Ascending aorta (tissue), 2 donors: Measurements from ENCODE around the gene LZTS2. TPM values are rescaled to one million over a fixed set of nuclear protein-coding genes. Genes with fewer than 3 reads are reported as not detected.

Experiments
- DNase-seq, 2 donors: peaks; one replicate each; pipeline ENCODE4 v3.0.0-alpha.2; 2019; ENCODE audit warnings: low spot score in 2 of 2
- H3K27ac ChIP-seq, 2 donors: fragments of 200-600 bp; sonication (generic); one replicate each; pipeline ENCODE4 v1.5.1; 2016 to 2017; ENCODE audit warnings: mild to moderate bottlenecking in 1 of 2
- H3K27me3 ChIP-seq: fragments of 200-600 bp; sonication (generic); one replicate; pipeline ENCODE4 v1.5.1; 2017
- H3K36me3 ChIP-seq, 2 donors: fragments of 200-600 bp; sonication (generic); one replicate each; pipeline ENCODE4 v1.5.1; 2016
- H3K4me1 ChIP-seq, 2 donors: fragments of 200-600 bp; sonication (generic); one replicate each; pipeline ENCODE4 v1.5.1; 2016 to 2017; ENCODE audit warnings: mild to moderate bottlenecking in 1 of 2
- H3K4me3 ChIP-seq, 2 donors: fragments of 200-600 bp; sonication (generic); one replicate each; pipeline ENCODE4 v1.5.1; 2016 to 2017; ENCODE audit warnings: mild to moderate bottlenecking in 1 of 2
- H3K9me3 ChIP-seq, 2 donors: fragments of 200-600 bp; sonication (generic); one replicate each; pipeline ENCODE4 v1.5.1; 2016
- intact Hi-C: fragments of 100-400 bp; cut with DNase I; formaldehyde crosslinking; loops from one replicate; pipeline ENCODE4 v1.15.1; 2023
- total RNA-seq: library from RNA; depleted of rRNA; stranded (reverse); fragments of >200 nt; gene quantifications from one replicate; pipeline ENCODE4 v1.1.0, GENCODE V29; 2016
- TF ChIP-seq, protein P1 (sequence below), 3 experiments: fragments of 200-600 bp in 2 of 3; fragments of 450-650 bp in 1 of 3; sonication (generic) in 2 of 3; IDR thresholded peaks; one replicate each; pipeline ENCODE4 v1.5.1; 2016 to 2019; ENCODE audit warnings: antibody characterized with exemption in 3 of 3, mild to moderate bottlenecking in 1 of 3, moderate library complexity in 1 of 3

LZTS2 gene
- total RNA-seq, 1 donor from 2014 or later = 169 TPM

DNA sequence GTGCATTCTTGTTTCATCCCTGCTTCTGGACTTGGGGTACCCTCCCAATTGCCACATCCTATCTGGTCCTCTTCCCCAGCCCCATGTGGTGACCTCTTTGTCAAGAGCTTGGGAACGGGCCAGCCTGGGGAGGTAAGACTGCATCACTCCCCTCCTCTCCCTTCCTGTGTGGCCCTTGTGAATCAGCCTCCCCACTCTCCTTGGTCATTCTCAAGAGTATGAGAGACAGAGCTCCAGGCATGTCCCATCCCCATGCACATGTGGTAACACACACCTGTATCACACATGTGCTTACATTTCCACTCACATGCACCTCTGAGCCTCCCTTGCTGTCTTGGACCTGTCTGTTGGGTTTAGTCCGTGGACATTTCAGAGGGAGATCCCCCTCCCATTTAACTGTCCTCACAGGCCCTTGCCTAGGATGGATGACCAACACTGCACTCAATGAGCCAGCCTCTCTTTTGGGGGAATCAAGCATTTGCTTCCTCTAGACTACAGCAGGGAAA lies 14.9 kb upstream of the LZTS2 start:
- Histone ChIP-seq H3K36me3 (peaks cover 33 to 38% of the 10 kb centered on the region in 2 donors), H3K4me1 (peaks cover 9 to 16% of the 10 kb centered on the region in 2 donors), H3K27me3 (no peaks in the 10 kb centered on the region), H3K4me3 (no peak overlapping the region), H3K27ac (no peak overlapping the region), H3K9me3 (no peaks in the 10 kb centered on the region)
- TF ChIP-seq, protein P1, sequence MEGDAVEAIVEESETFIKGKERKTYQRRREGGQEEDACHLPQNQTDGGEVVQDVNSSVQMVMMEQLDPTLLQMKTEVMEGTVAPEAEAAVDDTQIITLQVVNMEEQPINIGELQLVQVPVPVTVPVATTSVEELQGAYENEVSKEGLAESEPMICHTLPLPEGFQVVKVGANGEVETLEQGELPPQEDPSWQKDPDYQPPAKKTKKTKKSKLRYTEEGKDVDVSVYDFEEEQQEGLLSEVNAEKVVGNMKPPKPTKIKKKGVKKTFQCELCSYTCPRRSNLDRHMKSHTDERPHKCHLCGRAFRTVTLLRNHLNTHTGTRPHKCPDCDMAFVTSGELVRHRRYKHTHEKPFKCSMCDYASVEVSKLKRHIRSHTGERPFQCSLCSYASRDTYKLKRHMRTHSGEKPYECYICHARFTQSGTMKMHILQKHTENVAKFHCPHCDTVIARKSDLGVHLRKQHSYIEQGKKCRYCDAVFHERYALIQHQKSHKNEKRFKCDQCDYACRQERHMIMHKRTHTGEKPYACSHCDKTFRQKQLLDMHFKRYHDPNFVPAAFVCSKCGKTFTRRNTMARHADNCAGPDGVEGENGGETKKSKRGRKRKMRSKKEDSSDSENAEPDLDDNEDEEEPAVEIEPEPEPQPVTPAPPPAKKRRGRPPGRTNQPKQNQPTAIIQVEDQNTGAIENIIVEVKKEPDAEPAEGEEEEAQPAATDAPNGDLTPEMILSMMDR (IDR thresholded peaks at IDR 0.05) = no peak
- no peak for DNase-seq
- intact Hi-C loops = no loop called here

DNA sequence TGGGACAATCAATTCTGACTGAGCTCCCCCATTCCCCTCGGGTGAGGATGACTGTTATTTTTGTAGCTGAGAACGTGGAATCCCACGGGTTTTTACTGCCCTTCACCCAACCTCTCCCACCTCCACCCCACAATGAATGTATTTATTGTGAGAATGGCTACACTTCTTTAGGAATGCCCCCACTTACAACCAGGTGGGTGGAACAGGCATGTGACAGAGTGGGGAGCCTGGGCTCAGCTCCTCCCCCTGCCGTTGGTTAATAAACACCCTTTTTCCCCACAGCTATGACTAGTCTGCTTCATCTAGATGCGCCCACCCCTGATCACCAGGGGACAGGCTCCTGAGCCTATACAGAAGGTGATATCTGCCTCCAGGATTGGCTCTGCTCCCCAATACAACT lies 14.3 kb upstream of the LZTS2 start:
- Histone ChIP-seq H3K27me3 (no peaks in the 10 kb centered on the region), H3K4me1 (peaks cover 9 to 16% of the 10 kb centered on the region in 2 donors), H3K9me3 (no peaks in the 10 kb centered on the region), H3K4me3 (no peak overlapping the region), H3K27ac (no peak overlapping the region), H3K36me3 (peaks cover 29 to 35% of the 10 kb centered on the region in 2 donors)
- no peak for DNase-seq
- TF ChIP-seq, protein P1 (IDR thresholded peaks at IDR 0.05) = no peak
- intact Hi-C loops = no loop called here

DNA sequence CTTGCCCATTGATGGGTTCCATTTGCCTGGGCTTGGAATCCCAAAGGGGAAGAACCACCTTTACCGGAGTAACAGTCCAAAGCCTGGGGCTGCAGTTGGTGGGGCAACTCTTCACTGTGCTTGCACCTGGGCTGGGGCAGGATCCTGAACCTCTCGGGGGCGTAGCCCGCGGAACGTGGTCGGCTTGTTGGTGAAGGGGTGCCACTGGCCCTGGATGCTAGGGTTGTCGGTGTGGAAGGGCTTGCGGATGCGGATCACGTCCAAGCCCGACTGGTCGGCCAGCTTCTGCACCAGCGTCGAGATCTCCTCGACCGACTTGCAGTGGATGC lies 13.0 kb upstream of the LZTS2 start:
- peak overlapping the region; percentile 84 to 90 for H3K4me3 ChIP-seq
- intact Hi-C loops = no loop called here
- H3K27ac ChIP-seq = peak overlapping the region; percentile 64
- H3K4me1 ChIP-seq = peaks cover 9 to 16% of the 10 kb centered on the region in 2 donors
- TF ChIP-seq, protein P1 (IDR thresholded peaks at IDR 0.05) = no peak
- peaks cover 23 to 35% of the 10 kb centered on the region in 2 donors for H3K36me3 ChIP-seq
- no peaks in the 10 kb centered on the region for H3K27me3 ChIP-seq
- no peak for DNase-seq
- H3K9me3 ChIP-seq = no peaks in the 10 kb centered on the region

DNA sequence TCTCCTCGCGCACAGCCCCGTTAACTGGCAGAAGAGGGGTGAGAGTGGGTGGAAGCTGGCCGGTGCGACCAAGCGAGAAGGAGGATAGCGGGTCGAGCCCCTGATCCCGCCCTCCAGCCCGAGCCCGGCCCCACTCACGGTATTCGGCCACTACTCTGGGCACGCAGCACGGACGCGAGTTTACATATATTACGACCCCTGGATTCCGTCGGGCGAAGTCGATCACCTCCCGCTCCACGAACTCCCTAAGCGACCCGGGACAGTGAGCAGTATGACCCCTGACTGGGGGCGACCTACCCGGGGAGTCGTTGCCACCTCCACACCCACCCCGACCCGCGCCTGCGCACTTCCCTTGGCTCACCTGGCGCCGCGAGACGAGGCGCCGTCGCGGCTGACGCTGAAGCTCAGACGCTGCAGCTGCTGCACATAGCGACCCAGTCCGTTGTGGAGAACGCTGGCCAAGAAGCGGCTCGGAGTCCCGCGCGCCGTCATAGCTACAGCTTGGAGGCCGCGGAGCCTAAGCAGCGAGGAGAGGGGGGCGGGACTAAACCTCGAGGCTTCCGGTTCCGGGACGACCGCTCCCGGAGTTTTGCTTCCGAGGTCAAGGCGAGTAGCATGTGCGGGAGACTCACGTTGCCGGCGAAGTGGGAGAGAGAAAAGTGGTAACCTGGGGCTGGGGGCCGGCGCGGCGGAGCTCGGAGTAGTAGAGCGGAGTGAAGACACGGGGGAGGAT lies 12.5 kb upstream of the LZTS2 start, which contains the start of the genes MRPL43 and TWNK:
Gene MRPL43 (minus strand): TSS at position 546 of the 733 bp plus-strand sequence. CDS start 54 bp downstream, at position 492.
Gene TWNK (plus strand): TSS at position 592 of the 733 bp plus-strand sequence. CDS start 668 bp downstream, outside the sequence.
- intact Hi-C loops = no loop called here
- Histone ChIP-seq H3K27me3 (no peaks in the 10 kb centered on the region), H3K9me3 (no peaks in the 10 kb centered on the region), H3K27ac (peak within 1 kb of the TSS; percentile 64), H3K4me1 (peaks cover 9 to 16% of the 10 kb centered on the region in 2 donors), H3K36me3 (peaks cover 19 to 35% of the 10 kb centered on the region in 2 donors), H3K4me3 (peak within 1 kb of the TSS; percentile 84 to 90)
- TF ChIP-seq, protein P1 (IDR thresholded peaks at IDR 0.05) = no peak
- DNase-seq = peak in 1 of 2 donors; percentile 88

DNA sequence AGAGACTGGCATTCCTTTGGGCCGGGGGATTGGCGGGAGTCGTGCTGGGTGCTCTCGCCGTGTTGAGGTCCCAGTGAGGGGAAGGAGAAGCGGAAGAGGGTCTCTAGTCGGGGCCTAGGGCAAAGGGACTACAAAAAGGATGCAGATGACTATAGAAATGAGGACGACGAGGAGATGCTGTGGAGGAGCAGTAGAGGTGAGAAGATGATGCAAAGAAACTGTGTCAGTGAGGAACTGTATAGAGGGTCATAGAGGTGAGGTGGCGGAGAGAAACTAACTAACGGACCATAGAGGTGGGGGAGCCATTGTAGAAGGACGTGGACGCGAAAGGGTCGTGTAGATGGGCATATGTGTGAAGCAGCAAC lies 11.9 kb upstream of the LZTS2 start:
- Histone ChIP-seq H3K27me3 (no peaks in the 10 kb centered on the region), H3K36me3 (peaks cover 18 to 30% of the 10 kb centered on the region in 2 donors), H3K27ac (peak overlapping the region; percentile 64), H3K9me3 (no peaks in the 10 kb centered on the region), H3K4me1 (peaks cover 9 to 16% of the 10 kb centered on the region in 2 donors), H3K4me3 (peak overlapping the region; percentile 84 to 90)
- intact Hi-C loops = no loop called here
- DNase-seq = no peak
- TF ChIP-seq, protein P1 (IDR thresholded peaks at IDR 0.05) = no peak
